ENCODE results near the gene PPP3CA. TPM values are rescaled to one million over a fixed set of nuclear protein-coding genes. Genes with fewer than 3 reads are reported as not detected.

The PPP3CA gene
- total and polyA plus RNA-seq, 8 donors, result 38.8 to 58.6 (median 54.8) TPM

- TF ChIP-seq, protein P1, sequence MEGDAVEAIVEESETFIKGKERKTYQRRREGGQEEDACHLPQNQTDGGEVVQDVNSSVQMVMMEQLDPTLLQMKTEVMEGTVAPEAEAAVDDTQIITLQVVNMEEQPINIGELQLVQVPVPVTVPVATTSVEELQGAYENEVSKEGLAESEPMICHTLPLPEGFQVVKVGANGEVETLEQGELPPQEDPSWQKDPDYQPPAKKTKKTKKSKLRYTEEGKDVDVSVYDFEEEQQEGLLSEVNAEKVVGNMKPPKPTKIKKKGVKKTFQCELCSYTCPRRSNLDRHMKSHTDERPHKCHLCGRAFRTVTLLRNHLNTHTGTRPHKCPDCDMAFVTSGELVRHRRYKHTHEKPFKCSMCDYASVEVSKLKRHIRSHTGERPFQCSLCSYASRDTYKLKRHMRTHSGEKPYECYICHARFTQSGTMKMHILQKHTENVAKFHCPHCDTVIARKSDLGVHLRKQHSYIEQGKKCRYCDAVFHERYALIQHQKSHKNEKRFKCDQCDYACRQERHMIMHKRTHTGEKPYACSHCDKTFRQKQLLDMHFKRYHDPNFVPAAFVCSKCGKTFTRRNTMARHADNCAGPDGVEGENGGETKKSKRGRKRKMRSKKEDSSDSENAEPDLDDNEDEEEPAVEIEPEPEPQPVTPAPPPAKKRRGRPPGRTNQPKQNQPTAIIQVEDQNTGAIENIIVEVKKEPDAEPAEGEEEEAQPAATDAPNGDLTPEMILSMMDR (IDR thresholded peaks at IDR 0.05), result no peak
- intact Hi-C loops (cut with DNase I), result no loop called here
- Histone ChIP-seq H3K9me3 (no peaks in the 10 kb centered on the region), H3K4me3 (no peak overlapping the region), H3K36me3 (no peaks in the 10 kb centered on the region), H3K27me3 (no peaks in the 10 kb centered on the region), H3K27ac (no peak overlapping the region), H3K4me1 (no peaks in the 10 kb centered on the region)
- DNase-seq (no peak), ATAC-seq (no peak)
These were observed 281.3 kb downstream of the PPP3CA start for GRCh38 chr4:101065935-101066485.

GRCh38 chr4:101065346-101065745 is 282.0 kb downstream of the PPP3CA start:
- no peaks in the 10 kb centered on the region for H3K4me1 ChIP-seq
- H3K27ac ChIP-seq, result no peak overlapping the region
- no peak overlapping the region for H3K4me3 ChIP-seq
- ATAC-seq, result no peak
- no peak for DNase-seq
- H3K9me3 ChIP-seq, result no peaks in the 10 kb centered on the region
- TF ChIP-seq, protein P1 (IDR thresholded peaks at IDR 0.05), result no peak
- intact Hi-C loops (cut with DNase I), result no loop called here
- H3K36me3 ChIP-seq, result no peaks in the 10 kb centered on the region
- no peaks in the 10 kb centered on the region for H3K27me3 ChIP-seq

DNA sequence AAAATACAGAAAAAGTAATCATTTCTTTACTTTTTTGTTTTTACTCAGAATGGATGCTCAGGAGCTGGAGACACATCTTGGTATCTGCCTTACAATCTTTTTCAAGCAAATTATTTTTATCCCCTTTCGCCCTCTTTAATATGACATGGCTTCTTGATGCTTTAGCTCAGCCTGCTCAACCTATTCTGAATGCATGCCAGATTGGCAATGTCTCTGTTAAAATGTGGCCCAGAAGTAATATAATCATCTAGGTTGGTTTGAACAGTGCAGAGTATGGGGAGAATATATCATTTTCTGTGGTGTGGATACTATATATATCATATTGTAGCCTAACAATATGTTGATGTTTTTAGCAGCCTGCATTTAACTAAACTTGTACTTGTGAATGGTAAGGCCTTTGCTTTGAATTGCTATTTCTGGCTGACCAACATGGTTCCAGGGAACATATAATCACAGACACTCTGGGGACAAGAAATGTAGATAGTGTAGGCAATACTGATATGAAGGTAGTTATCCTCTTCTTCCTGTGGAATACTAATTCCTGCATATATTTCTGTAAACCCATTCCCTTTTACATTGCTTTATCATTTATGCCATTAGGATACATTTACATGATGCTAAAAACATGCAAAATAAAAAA is 282.7 kb downstream of the PPP3CA start:
- TF ChIP-seq, protein P1 (IDR thresholded peaks at IDR 0.05), result no peak
- no peaks in the 10 kb centered on the region for H3K9me3 ChIP-seq
- H3K36me3 ChIP-seq, result no peaks in the 10 kb centered on the region
- H3K4me3 ChIP-seq, result no peak overlapping the region
- intact Hi-C loops (cut with DNase I), result no loop called here
- H3K4me1 ChIP-seq, result no peaks in the 10 kb centered on the region
- ATAC-seq, result no peak
- H3K27ac ChIP-seq, result no peak overlapping the region
- no peak for DNase-seq
- no peaks in the 10 kb centered on the region for H3K27me3 ChIP-seq

- Histone ChIP-seq H3K4me1 (no peaks in the 10 kb centered on the region), H3K27ac (no peak overlapping the region), H3K9me3 (no peaks in the 10 kb centered on the region), H3K27me3 (no peaks in the 10 kb centered on the region), H3K4me3 (no peak overlapping the region), H3K36me3 (peaks cover 0 to 9% of the 10 kb centered on the region in 2 donors)
- intact Hi-C loops (cut with DNase I), result no loop called here
- TF ChIP-seq, protein P1 (IDR thresholded peaks at IDR 0.05), result no peak
- DNase-seq, result no peak
- ATAC-seq, result no peak
These were observed 291.9 kb downstream of the PPP3CA start for GRCh38 chr4:101055392-101055791.

DNA sequence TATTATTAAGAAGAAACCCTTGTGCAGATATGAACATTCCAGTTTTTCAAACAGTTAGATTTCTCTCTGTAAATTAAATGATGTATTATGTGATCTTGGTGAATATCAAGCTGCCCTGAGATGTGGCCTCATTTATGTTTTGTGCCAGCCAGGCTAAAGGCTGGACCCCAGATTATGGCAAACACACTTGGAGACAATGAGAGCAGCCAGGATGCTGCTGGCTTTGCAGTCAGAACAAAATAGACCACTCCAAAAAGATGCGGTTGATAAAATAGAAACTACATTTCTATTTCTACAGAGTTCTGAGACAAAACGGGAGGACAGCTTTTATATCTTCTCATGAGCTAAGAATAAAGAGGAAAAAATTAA is 296.5 kb downstream of the PPP3CA start:
- H3K4me3 ChIP-seq, result no peak overlapping the region
- no peaks in the 10 kb centered on the region for H3K36me3 ChIP-seq
- intact Hi-C loops (cut with DNase I), result no loop called here
- no peak overlapping the region for H3K27ac ChIP-seq
- H3K27me3 ChIP-seq, result no peaks in the 10 kb centered on the region
- no peaks in the 10 kb centered on the region for H3K4me1 ChIP-seq
- ATAC-seq (no peak), DNase-seq (no peak)
- TF ChIP-seq, protein P1 (IDR thresholded peaks at IDR 0.05), result no peak
- no peaks in the 10 kb centered on the region for H3K9me3 ChIP-seq
